ENCODE data around the gene ATP5F1D.

The ATP5F1D gene

GRCh38 chr19:1283917-1284292 lies 42.4 kb downstream of the ATP5F1D start:
- DNase-seq, result no peak

- DNase-seq, result no peak
Measured at GRCh38 chr19:1284293-1284978, 42.9 kb downstream of the ATP5F1D start.

GRCh38 chr19:1284979-1285736 lies 43.6 kb downstream of the ATP5F1D start:
- DNase-seq, result no peak

- no peak for DNase-seq
Measured at GRCh38 chr19:1285737-1286360, 44.3 kb downstream of the ATP5F1D start, which contains the start of gene EFNA2. Gene EFNA2 (plus strand): TSS chr19:1285873. CDS start chr19:1286169, 296 bp downstream.

- DNase-seq, result no peak
Measured at GRCh38 chr19:1286487-1287353, 45.2 kb downstream of the ATP5F1D start.

GRCh38 chr19:1287354-1288225 lies 46.0 kb downstream of the ATP5F1D start:
- no peak for DNase-seq

- no peak for DNase-seq
Measured at GRCh38 chr19:1288226-1288612, 46.7 kb downstream of the ATP5F1D start.

GRCh38 chr19:1288833-1289685 lies 47.5 kb downstream of the ATP5F1D start:
- DNase-seq, result no peak

- DNase-seq, result no peak
Measured at GRCh38 chr19:1289686-1290025, 48.1 kb downstream of the ATP5F1D start.

GRCh38 chr19:1290196-1290702 lies 48.7 kb downstream of the ATP5F1D start:
- no peak for DNase-seq

GRCh38 chr19:1290703-1291651 lies 49.4 kb downstream of the ATP5F1D start:
- DNase-seq, result no peak

GRCh38 chr19:1291761-1292418 lies 50.3 kb downstream of the ATP5F1D start:
- DNase-seq, result no peak

- DNase-seq, result no peak
Measured at GRCh38 chr19:1292419-1293151, 51.0 kb downstream of the ATP5F1D start.

- no peak for DNase-seq
Measured at GRCh38 chr19:1293782-1294604, 52.4 kb downstream of the ATP5F1D start.

Data from activated CD4-positive, CD25-positive, alpha-beta regulatory T cell treated with anti-CD3 and anti-CD28 coated beads, Interleukin-2, amount 50 U/mL, for 72 hours (primary cell).